SK-N-SH treated with all-trans-retinoic acid at 6 μM for 48 hours (cell line): ENCODE measurements around the gene THY1.

Experiments
- ATAC-seq: fragments of 200-7000 bp; cut with Tn5 transposase; 3 replicates; pipeline ENCODE4 v1.9.1; 2020; ENCODE audit warnings: mild to moderate bottlenecking, moderate library complexity
- ARNTL ChIP-seq: fragments of 450-650 bp; formaldehyde crosslinking; IDR thresholded peaks from 2 replicates; pipeline ENCODE4 v1.5.0; 2020; ENCODE audit warnings: low read depth, mild to moderate bottlenecking, moderate library complexity, borderline replicate concordance
- BACH2 ChIP-seq: fragments of 250-450 bp; sonication (Bioruptor Pico); IDR thresholded peaks from 2 replicates; pipeline ENCODE4 v1.9.0; 2021; ENCODE audit warnings: mild to moderate bottlenecking, borderline replicate concordance
- CREB5 ChIP-seq: fragments of 250-450 bp; sonication (Bioruptor Pico); IDR thresholded peaks from 2 replicates; pipeline ENCODE4 v1.5.1; 2020; ENCODE audit warnings: low read depth, mild to moderate bottlenecking, moderate library complexity
- CSDC2 ChIP-seq: fragments of 250-450 bp; sonication (Bioruptor Pico); IDR thresholded peaks from 2 replicates; pipeline ENCODE4 v1.5.0; 2020; ENCODE audit warnings: mild to moderate bottlenecking, moderate library complexity
- CSRNP3 ChIP-seq: fragments of 250-450 bp; sonication (Bioruptor Pico); IDR thresholded peaks from 2 replicates; pipeline ENCODE4 v1.5.1; 2021; ENCODE audit warnings: mild to moderate bottlenecking, moderate library complexity
- ESRRG ChIP-seq: fragments of 250-450 bp; sonication (Bioruptor Pico); IDR thresholded peaks from 2 replicates; pipeline ENCODE4 v1.6.1; 2021; ENCODE audit warnings: mild to moderate bottlenecking
- GLIS3 ChIP-seq: fragments of 250-450 bp; sonication (Bioruptor Pico); IDR thresholded peaks from 2 replicates; pipeline ENCODE4 v1.5.0; 2020; ENCODE audit warnings: mild to moderate bottlenecking, moderate library complexity
- ISL1 ChIP-seq: fragments of 250-450 bp; sonication (Bioruptor Pico); IDR thresholded peaks from 2 replicates; pipeline ENCODE4 v2.1.2; 2022; ENCODE audit warnings: mild to moderate bottlenecking, moderate library complexity
- OSR1 ChIP-seq: fragments of 250-450 bp; sonication (Bioruptor Pico); IDR thresholded peaks from 2 replicates; pipeline ENCODE4 v1.8.0; 2022; ENCODE audit warnings: moderate library complexity, mild to moderate bottlenecking, inconsistent platforms
- PATZ1 ChIP-seq: fragments of 250-450 bp; sonication (Bioruptor Pico); IDR thresholded peaks from 2 replicates; pipeline ENCODE4 v1.8.0; 2020; ENCODE audit warnings: mild to moderate bottlenecking, moderate library complexity, borderline replicate concordance
- POU6F1 ChIP-seq: fragments of 250-450 bp; sonication (Bioruptor Pico); IDR thresholded peaks from 2 replicates; pipeline ENCODE4 v1.8.0; 2021; ENCODE audit warnings: low read depth, mild to moderate bottlenecking, moderate library complexity, borderline replicate concordance
- PPARA ChIP-seq: fragments of 250-450 bp; sonication (Bioruptor Pico); IDR thresholded peaks from 2 replicates; pipeline ENCODE4 v1.5.0; 2020; ENCODE audit warnings: mild to moderate bottlenecking, borderline replicate concordance
- RARB ChIP-seq: fragments of 250-450 bp; sonication (Bioruptor Pico); IDR thresholded peaks from 2 replicates; pipeline ENCODE4 v1.8.0; 2021; ENCODE audit warnings: mild to moderate bottlenecking, moderate library complexity
- SNAI2 ChIP-seq: fragments of 250-450 bp; sonication (Bioruptor Pico); IDR thresholded peaks from 2 replicates; pipeline ENCODE4 v1.5.0; 2020; ENCODE audit warnings: mild to moderate bottlenecking, moderate library complexity
- TCF4 ChIP-seq: fragments of 250-450 bp; sonication (Bioruptor Pico); IDR thresholded peaks from 2 replicates; pipeline ENCODE4 v1.8.0; 2021; ENCODE audit warnings: mild to moderate bottlenecking, moderate library complexity, borderline replicate concordance
- TOX ChIP-seq: fragments of 250-450 bp; sonication (Bioruptor Pico); IDR thresholded peaks from 2 replicates; pipeline ENCODE4 v1.8.0; 2021; ENCODE audit warnings: mild to moderate bottlenecking, moderate library complexity, borderline replicate concordance
- TSHZ2 ChIP-seq: fragments of 250-450 bp; sonication (Bioruptor Pico); IDR thresholded peaks from 2 replicates; pipeline ENCODE4 v1.5.0; 2020; ENCODE audit warnings: mild to moderate bottlenecking, moderate library complexity
- ZC3H10 ChIP-seq: fragments of 250-450 bp; sonication (Bioruptor Pico); IDR thresholded peaks from 2 replicates; pipeline ENCODE4 v1.5.1; 2021; ENCODE audit warnings: mild to moderate bottlenecking, moderate library complexity
- ZFP3 ChIP-seq: fragments of 250-450 bp; sonication (Bioruptor Pico); IDR thresholded peaks from 2 replicates; pipeline ENCODE4 v1.5.0; 2020; ENCODE audit warnings: mild to moderate bottlenecking, moderate library complexity
- ZFP30 ChIP-seq: fragments of 450-650 bp; formaldehyde crosslinking; IDR thresholded peaks from 2 replicates; pipeline ENCODE4 v1.5.0; 2022; ENCODE audit warnings: mild to moderate bottlenecking, moderate library complexity
- ZNF565 ChIP-seq: fragments of 450-650 bp; formaldehyde crosslinking; conservative IDR thresholded peaks from 2 replicates; pipeline ENCODE4 v1.5.0; 2020; ENCODE audit warnings: low read depth, mild to moderate bottlenecking, moderate library complexity
- ZNF70 ChIP-seq: fragments of 450-650 bp; formaldehyde crosslinking; IDR thresholded peaks from 2 replicates; pipeline ENCODE4 v1.5.0; 2020; ENCODE audit warnings: mild to moderate bottlenecking, moderate library complexity
- ZNF8 ChIP-seq: fragments of 450-650 bp; formaldehyde crosslinking; IDR thresholded peaks from 2 replicates; pipeline ENCODE4 v1.5.0; 2020; ENCODE audit warnings: mild to moderate bottlenecking, moderate library complexity

Gene THY1

GRCh38 chr11:119397740-119398139, 25.2 kb downstream of the THY1 start:
- ATAC-seq: no peak
- TF ChIP-seq CSDC2 (CRISPR knock-in tag) (no peak), ZC3H10 (CRISPR knock-in tag) (no peak), BACH2 (CRISPR knock-in tag) (no peak), ISL1 (CRISPR knock-in tag) (no peak), CSRNP3 (CRISPR knock-in tag) (no peak), ZNF70 (no peak), PPARA (CRISPR knock-in tag) (no peak), GLIS3 (CRISPR knock-in tag) (no peak), OSR1 (no peak), SNAI2 (CRISPR knock-in tag) (no peak), ZFP3 (CRISPR knock-in tag) (no peak), ARNTL (CRISPR knock-in tag) (no peak), ESRRG (CRISPR knock-in tag) (no peak), POU6F1 (CRISPR knock-in tag) (no peak), TOX (CRISPR knock-in tag) (no peak), CREB5 (no peak), TCF4 (CRISPR knock-in tag) (no peak), RARB (CRISPR knock-in tag) (no peak)

GRCh38 chr11:119396835-119397234, 26.1 kb downstream of the THY1 start:
- ATAC-seq: no peak
- TF ChIP-seq SNAI2 (CRISPR knock-in tag) (no peak), ISL1 (CRISPR knock-in tag) (no peak), ARNTL (CRISPR knock-in tag) (no peak), CSDC2 (CRISPR knock-in tag) (no peak), PPARA (CRISPR knock-in tag) (no peak), ZFP30 (CRISPR knock-in tag) (no peak), TOX (CRISPR knock-in tag) (no peak), ESRRG (CRISPR knock-in tag) (no peak)

- TF ChIP-seq ZNF565 (CRISPR knock-in tag) (no peak), ISL1 (CRISPR knock-in tag) (no peak), SNAI2 (CRISPR knock-in tag) (no peak), GLIS3 (CRISPR knock-in tag) (no peak), BACH2 (CRISPR knock-in tag) (no peak), TSHZ2 (CRISPR knock-in tag) (no peak), CSDC2 (CRISPR knock-in tag) (no peak), CREB5 (no peak), CSRNP3 (CRISPR knock-in tag) (no peak), ZC3H10 (CRISPR knock-in tag) (no peak), ZNF8 (no peak), ZNF70 (no peak), TCF4 (CRISPR knock-in tag) (no peak), PPARA (CRISPR knock-in tag) (no peak), PATZ1 (CRISPR knock-in tag) (no peak), RARB (CRISPR knock-in tag) (no peak), ZFP30 (CRISPR knock-in tag) (no peak), ZFP3 (CRISPR knock-in tag) (no peak)
- ATAC-seq: no peak
These were observed 31.7 kb downstream of the THY1 start for GRCh38 chr11:119391275-119391674.
